ENCODE data around the gene CNTNAP2.

GRCh38 chr7:146655928-146656797 lies 539.6 kb downstream of the CNTNAP2 start:
- TF ChIP-seq CTCF (IDR thresholded peaks at IDR 0.05; ENCODE audit: borderline replicate concordance, extremely low read depth, low read length, poor library complexity, severe bottlenecking) (no peak), EZH2 (IDR thresholded peaks at IDR 0.05; ENCODE audit: borderline replicate concordance, low read depth, low read length, severe bottlenecking) (no peak)
